ENCODE results near the gene GRIK4. TPM values are rescaled to one million over a fixed set of nuclear protein-coding genes. Genes with fewer than 3 reads are reported as not detected.
"Not testable (repeated sequence)": the region's sequence is repeated elsewhere in the genome, so short reads cannot be mapped to it uniquely, and the experiment has no call there.

Gene GRIK4
- polyA plus RNA-seq, 10 donors, result 0.18 to 0.86 (median 0.36) TPM

DNA sequence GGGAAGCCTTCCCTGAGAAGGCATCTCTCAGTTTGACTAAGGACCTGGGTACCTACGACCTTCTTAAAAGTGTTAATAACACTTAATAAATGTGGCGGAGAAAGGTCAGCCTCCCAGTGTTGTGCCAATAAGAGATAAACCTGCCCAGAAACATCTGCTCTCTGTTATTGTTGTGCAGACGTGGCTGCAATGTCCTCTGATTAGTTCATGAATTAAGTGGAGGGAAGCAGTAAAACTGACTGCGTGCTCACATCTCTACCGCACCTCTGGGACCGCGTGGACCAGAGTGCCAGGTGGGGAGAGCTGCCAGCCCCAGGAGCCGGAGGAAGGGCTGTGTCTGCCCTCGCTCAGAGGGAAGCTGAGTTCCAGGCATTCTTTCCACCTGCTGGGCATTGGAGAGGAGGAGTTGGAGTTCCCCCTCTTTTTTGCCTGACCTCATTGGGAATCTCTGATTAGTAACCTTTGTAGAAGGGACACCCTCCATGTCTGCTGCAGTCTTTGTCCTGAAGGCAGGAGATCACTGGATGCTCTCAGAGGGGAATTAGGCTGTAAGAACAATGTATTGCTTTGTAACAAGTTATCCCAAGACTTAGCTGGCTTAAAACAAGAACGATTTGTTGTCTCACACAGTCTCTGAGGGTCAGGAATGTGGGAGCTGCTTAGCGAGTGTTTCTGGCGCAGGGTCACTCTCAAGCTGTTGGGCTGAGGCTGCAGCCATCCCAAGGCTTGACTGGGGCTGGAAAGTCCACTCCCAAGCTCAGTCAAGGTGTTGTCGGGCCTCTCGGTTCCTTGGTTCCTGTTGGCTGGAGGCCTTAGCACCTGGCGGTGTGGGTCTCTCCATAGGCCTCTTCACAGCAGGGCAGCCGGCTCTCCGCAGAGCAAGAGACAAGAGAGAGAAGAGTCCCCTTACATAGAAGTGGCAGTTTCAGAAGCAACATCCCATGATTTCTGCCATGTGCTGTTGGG lies 264.7 kb downstream of the GRIK4 start:
- peak in 1 of 3 donors; percentile 18 for DNase-seq

DNA sequence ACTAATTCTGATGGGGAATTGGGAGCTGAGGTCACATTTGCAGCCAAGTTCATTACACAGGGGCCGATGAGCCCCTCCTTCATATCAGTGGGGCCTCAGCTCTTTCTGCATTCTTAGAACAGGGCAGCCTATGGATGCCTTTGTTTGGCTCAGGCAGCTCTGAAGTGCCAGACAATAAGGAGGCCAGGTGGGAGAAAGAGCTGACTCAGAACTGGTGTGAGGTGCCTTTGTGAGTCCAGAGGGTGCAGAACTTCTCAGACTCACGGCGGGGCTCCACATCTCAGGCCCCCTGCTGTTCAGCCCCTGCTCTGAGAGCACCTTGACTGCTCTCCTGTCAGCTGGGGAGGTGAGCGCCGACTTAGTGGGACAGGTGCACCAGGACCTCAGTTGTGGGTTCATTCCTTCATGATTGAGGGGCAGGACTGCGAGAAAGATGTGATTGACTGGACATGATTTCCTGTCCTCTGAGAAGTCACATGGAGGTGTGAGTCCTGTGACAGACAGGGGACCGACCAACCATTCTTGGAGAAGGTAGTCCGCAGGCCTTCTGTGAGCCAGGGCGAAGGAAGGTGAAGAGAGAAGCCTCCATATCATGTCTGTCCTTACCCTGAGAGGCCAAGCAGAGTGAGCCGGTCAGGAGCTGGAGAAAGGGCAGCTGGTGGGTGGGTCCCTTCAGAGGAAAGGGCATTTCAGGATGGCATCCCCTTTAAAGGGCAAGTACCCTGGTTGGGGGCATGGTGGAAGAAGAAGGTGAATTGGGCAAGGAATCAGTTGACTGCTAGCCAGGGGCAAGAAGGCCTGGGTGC lies 267.3 kb downstream of the GRIK4 start:
- DNase-seq, result no peak

DNA sequence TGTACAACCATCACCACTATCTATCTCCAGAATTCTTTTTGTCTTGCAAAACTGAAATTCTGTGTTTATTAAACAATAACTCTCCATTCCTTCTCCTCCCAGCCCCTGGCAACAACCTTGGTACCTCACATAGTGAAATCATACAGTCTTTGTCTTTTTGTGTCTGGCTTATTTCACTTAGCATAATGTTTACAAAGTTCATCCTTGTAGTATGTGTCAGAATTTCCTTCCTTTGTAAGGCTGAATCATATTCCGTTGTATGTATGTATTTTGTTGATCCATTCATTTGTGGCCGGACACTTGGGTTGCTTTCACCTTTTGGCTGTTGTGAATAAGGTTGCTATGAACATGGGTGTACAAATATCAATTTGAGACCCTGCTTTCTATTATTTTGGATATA lies 268.7 kb downstream of the GRIK4 start:
- no peak for DNase-seq

DNA sequence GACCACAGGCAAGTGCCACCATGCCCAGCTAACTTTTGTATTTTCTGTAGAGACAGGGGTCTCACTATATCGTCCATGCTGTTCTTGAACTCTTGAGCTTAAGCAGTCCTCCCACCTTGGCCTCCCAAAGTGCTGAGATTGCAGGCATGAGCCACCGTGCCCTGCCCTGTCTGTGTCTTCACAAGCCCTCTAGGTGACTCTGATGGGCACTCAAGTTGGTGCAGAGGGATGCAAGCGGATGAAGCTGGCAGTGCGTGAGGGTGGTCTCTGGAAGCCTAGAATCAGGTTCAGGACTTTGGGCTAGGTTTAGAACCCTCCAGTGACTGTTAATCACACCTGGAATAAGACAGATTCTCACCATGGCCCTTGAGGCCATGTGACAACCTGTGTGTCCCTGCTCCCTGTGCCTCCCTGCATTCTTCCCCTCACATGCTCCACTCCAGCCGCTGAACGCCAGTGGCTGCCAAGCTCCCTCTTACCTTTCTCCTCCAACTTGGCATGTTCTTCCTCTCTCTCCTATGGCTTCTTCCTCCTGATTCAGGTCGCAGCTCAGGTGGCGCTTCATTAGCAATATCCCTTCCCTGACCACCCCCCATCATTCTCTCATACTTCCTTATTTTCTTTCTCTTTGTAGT lies 270.1 kb downstream of the GRIK4 start:
- DNase-seq, result no peak

DNA sequence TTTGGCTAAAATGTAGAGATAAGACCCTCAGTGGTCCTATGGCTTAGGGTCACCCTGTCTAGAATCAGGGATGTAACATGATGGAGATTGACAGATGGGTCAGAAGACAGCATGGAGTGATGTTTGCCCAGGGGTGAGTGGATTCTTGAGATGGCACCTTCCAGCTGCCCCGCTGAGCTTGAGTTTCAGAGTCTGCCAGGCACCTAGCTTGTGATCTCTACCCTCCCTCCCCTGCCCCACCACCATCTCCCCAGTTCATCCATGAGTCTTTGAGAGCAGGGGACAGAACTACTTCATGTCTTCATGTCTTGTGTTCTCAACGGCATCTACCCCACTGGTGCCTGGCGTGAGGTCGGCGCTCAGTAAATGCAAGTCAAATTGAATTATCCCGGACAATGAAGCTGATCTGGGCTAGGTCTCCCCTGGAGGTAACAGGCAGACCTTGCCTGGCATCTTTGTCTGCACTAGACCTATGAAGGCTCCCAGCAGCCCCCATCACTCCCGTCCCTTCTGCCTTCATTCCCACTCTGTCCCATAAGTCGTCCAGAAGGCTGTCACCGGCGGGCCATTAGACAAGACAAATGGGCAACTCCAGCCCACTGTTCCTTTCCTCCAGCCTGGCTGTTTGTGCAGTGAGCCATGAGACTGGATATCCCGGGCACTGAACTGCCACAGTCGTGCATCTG lies 273.2 kb downstream of the GRIK4 start:
- no peak for DNase-seq

DNA sequence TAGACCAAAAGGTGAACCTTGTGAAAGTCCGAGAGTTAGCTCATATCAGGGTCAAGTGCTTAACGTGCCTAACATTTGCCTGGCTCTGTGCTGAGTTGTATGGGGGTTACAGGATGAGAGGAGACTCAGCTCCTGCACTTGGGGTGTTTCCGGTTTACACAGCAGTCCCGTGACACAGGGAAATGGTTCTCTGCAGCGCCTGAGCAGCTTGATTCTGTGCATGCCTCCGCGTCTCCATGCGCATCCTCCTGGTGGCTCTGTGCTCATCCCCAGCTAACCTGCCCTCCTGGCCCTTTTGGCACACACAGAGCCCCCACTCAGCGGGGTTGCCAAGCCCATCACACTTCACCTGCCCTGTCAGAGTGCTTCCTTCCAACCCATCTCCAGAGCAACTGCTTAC lies 274.0 kb downstream of the GRIK4 start:
- no peak for DNase-seq

DNA sequence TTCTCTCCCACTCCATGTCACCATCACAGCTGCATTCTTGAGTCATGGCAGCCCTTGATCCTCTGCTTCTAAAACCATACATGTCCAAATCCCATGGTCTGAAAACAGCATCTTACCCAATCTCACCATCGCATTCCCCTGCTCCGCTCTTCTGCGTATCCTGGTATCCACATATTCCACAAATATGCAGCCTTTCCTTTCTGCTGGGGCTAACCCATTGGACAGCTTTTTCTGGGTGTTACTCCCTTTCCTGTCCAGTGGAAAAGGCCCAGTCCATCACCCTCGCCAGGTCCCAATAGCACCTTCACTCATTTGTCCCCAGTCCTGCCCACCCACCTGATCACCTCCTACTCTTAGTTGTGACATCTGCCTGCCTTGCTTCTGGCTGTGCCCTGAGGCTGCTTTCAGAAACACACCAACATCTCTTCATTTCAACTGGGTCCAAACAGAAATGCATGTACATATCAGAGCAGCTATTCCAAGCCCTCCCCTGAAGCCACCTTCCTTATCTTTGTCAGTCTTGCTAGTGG lies 274.7 kb downstream of the GRIK4 start:
- no peak for DNase-seq

DNA sequence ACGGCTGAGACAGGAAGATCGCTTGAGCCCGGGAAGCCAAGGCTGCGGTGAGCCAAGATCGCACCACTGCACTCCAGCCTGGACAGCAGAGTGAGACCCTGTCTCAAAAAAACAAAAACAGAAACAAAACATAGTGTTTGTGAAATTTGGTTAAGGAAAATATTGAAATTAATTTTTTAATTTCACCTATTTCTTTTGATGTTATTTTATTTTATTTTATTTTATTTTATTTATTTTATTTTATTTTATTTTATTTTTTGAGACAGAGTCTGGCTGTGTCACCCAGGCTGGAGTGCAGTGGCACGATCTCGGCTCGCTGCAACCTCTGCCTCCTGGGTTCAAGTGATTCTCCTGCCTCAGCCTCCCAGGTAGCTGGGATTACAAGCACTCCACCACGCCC lies 275.7 kb downstream of the GRIK4 start:
- not testable (repeated sequence) for DNase-seq

DNA sequence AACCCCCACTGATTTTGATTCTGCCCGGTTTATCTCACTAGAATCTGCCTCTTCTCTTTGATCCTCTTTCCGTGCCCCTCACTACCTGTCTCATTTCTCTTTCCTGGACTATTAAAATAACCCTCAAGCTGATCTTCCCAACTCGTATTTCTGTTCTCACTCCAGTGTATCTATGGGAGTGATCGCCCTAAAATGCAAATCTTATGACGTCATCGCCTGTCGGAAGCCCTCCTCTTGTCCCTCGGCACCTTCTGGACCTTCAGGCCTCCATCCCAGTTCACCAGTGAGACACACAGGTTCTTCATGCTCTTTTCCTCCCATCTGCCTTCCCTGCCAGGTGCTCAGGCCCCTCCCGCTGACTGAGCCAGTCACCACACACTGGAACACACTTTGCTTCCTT lies 277.8 kb downstream of the GRIK4 start:
- no peak for DNase-seq

DNA sequence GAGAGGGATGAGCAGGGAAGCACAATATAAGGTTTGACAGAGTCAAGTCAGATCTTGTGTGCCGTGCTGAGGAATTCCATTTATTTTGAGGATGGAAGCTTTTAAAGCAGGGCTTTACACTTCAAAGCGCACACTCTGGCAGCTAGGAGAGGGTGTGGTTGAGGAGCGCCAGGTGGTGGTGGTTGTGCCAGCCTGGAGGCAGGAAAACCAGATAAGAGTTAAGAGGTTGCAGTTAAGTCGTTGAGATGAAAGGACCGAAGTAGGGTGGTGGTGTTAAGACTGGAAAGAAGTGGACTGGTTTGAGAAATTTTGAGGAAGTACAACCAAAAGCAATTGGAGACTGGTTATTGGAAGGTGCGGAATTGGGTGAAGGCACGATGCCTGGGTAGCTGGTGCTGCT lies 280.8 kb downstream of the GRIK4 start:
- DNase-seq, result no peak

DNA sequence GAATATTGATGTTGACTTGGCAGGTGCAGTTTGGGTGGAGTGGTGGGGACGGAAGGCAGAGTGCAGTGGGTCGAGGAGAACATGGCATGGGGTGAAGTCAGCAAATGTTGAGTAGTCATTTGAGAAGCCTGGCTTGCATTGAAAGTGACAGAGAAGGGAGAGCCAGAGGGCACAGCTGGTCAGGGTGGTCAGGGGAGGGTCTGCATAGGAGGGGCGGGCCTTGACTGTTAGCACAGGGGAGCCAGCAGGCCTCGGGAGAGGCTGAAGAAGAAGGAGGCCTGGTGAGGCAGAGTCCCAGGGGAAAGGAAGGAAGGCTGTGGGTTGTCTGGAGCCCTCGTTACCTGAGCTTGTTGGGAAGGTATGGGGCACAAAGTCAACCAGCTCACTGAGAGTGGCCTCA lies 281.6 kb downstream of the GRIK4 start:
- DNase-seq, result no peak

DNA sequence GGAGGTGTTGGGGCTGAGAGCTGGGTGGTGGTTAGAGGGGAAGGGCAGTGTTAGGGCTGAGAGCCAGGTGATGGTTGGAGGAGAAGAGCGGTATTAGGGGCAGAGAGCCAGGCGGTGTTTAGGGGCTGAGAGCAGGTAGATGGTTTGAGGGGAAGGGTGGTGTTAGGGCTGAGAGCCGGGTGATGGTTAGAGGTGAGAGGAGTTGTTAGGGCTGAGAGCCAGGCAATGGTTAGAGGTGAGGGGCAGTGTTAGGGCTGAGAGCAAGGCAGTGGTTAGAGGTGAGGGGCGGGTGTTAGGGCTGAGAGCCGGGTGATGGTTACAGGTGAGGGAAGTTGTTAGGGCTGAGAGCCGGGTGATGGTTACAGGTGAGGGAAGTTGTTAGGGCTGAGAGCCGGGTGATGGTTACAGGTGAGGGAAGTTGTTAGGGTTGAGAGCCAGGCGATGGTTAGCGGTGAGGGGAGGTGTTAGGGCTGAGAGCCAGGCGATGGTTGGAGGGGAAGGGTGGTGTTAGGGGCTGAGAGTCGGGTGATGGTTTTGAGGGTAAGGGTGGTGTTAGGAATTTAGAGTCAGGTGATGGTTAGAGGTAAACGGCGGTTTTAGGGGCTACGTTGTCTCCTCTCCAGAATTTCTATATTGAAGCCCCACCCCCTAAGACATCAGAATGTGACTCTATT lies 282.4 kb downstream of the GRIK4 start:
- DNase-seq, result no peak

DNA sequence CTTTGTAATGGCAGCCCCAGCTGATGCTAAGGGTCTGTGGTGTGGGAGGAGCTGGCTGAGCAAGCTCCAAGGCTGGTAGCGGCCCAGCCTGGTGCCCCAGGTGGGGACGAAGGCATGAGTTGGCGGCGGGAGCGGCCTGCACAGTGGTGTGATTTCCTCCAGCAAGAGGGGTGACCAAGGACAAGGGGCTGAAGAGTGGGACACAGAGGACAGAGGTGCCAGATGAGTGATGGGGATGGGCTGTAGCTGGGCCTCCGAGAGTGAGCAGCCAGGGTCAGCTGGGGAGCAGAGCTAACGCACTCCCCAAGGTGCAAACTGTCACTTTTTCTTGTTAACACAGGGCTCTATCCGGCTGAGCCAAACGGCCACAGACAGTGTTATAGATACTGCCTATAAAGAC lies 283.2 kb downstream of the GRIK4 start:
- DNase-seq, result no peak

DNA sequence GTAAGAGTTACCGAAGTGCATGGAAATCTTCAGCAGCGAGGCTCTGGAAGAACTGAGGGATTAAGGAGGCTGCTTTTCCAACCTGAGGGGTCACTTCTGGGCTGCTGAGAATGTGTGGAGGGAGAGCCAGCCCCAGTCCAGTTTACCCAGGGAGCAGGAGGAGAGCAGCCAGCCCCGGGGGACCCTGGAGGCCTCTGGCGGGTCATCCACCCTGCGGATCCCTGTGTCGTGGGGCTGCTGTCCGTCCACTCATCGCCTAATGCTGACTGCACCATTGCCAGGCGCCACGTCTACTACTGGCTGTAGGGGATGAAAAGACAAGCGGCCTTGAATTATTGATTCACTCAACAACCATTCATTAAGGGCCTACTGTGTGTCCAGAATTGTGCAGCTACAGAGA lies 283.6 kb downstream of the GRIK4 start:
- no peak for DNase-seq

DNA sequence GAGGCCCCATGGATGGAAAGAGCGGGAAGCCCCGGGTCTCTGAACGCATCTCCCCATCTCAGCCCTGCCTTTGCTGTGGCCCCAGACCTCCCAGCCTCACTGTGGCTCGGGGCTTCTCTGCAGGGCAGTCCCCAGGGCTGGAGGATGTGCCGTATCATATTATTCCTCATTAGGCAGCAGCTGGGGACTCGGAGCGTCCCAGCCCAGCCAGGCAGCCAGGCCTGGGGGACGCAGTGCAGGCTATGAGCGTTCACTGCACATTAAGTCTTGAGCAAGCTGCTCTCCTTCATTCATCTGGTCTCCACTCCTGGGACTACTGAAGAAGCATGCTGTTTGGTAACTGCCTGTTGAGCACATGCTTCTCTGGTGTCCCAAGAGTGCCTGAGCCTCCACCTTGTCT lies 285.6 kb downstream of the GRIK4 start:
- DNase-seq, result no peak

DNA sequence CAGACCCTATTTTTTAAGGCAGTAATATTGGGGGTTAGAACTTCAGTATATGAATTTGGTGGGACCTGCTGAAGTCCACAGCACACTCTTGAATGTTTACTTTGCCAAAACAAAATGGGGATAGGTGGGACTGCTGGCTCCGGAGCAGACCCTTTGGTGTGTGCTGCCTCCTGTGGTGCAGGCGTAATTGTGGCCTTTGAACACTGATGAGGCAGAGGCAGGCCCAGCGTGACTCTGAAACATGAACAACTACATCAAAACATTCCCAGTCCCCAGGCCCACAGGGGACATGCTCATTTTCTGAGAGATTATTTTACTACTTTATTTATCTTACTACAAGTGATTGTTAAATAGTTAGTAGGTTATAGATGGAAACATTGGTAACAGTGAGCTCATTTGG lies 287.3 kb downstream of the GRIK4 start:
- no peak for DNase-seq

DNA sequence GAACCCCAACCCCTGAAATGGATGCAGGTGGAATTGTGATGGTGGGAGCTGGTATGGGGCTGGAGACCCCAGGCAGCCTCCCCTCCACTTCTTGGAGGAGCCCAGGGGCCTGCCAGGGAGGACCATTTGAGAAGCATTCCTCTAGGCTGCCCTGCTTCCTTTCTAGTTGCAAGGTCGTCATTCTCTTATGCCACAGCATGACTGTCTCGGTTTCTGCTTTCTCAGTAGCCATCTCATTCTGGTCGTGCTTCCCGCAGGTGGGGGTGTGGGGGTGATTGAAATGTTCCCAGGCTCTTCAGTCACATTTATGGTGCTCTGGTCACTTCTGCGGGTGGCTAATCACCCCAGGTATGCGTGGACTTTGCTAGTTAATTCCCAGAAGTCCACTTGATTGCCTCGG lies 288.7 kb downstream of the GRIK4 start:
- DNase-seq, result no peak

DNA sequence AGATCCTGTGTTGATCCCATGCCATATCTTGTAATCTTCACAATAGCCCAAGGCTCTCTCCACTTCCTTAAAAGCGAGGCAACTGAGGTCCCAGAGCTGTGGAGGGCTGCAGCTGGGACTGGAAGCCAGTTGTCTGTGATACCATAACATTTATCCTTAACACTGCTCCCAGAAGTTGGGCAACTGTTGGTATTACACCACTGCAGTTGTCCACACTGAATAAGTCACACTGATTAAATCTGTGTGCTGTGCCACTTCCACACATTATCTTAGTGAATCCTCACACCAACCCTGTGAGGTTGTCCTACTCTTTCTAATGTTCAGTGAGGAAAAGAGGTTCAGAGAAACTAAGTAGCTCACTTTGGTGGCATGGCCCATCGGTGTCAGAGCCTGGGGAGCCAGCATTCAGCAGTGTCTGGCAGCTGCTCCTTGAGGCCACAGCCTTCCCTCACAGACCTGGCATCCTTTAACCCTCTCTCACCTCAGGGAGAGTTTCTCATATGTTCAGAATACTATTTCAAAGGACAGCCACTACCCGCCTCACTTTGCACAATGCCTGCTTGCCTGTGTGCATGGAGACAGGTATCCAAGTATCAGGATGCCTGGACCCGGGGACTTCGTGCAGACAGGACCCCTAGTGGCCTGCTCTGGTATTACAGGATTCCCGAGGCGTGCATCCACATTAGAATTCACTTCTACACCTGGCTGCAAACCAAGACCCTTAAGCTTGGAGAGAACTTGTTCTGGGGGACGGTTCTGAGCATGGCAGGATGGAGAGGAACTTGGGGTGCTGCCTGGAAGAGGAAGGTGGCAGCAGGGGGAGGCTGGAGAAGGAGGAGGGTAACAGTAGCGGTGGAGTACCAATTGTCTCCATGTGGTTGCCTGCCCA lies 290.5 kb downstream of the GRIK4 start:
- peak; percentile 25 to 69 (median 63) for DNase-seq

DNA sequence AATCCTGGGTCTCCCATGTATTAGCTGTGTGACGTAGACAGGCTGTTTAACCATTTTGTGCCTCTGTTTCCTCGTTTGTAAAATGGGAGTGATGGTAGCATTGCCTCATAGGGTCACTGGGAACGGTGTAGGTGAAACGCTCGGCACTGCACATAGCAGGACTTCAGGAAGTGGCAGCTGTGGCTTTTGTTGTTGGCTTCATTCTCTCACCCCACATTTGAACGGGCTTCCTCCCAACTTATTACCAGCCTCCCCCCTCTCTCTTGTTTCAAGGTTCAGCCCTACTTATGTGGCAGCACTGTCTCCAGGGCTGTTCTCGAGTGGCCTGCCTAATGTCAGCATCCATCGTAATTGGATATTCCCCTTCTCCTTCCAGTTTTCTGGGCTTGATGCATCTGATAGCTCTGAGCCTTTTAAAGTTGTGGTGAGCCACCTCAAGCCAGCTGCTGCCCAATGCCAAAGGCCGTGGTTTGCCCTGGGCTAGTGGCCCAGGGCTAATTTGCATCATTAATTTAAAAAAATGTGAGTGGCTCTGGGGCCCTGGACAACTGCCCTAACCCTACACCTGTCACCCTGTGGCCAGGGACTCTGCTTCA lies 294.5 kb downstream of the GRIK4 start:
- DNase-seq, result no peak
